GM23338 (cell line): ENCODE results near the gene TUBG1. TPM values are rescaled to one million over a fixed set of nuclear protein-coding genes. Genes with fewer than 3 reads are reported as not detected.

Experiments
- CREB1 ChIP-seq: fragments of 250-450 bp; sonication (Bioruptor Pico); IDR thresholded peaks from 2 replicates; pipeline ENCODE4 v1.5.0; 2020; ENCODE audit warnings: low read depth, mild to moderate bottlenecking, moderate library complexity
- EZH2phosphoT487 ChIP-seq: fragments of 200-600 bp; sonication (generic); IDR thresholded peaks from one replicate; pipeline ENCODE4 v1.8.1; 2018; ENCODE audit warnings: antibody characterized with exemption; ENCODE audit not compliant: unreplicated experiment
- NANOG ChIP-seq: IDR thresholded peaks from 2 replicates; pipeline ENCODE4 v1.6.1; 2016; ENCODE audit warnings: antibody characterized with exemption, borderline replicate concordance
- POLR2AphosphoS5 ChIP-seq: IDR thresholded peaks from 2 replicates; pipeline ENCODE4 v1.6.1; 2016; ENCODE audit warnings: antibody characterized with exemption, low read depth
- ZNF462 ChIP-seq: fragments of 250-450 bp; sonication (Bioruptor Pico); IDR thresholded peaks from 2 replicates; pipeline ENCODE4 v1.5.0; 2020; ENCODE audit warnings: mild to moderate bottlenecking, moderate library complexity
- polyA plus RNA-seq: library from polyadenylated mRNA; unstranded; fragments of >200 nt; fragmentation: Nextera tagmentation; extraction: Ambion mirVana; gene quantifications from 2 replicates; pipeline ENCODE4 v1.2.1, GENCODE V29; 2016
- total RNA-seq: library from RNA; depleted of rRNA; stranded (reverse); fragments of >200 nt; shearing (Covaris generic); gene quantifications from 2 replicates; pipeline ENCODE4 v1.2.3, GENCODE V29; 2014
- TF ChIP-seq, protein P1 (sequence below): IDR thresholded peaks from one replicate; pipeline ENCODE4 v1.6.1; 2018; ENCODE audit warnings: antibody characterized with exemption; ENCODE audit not compliant: unreplicated experiment

Gene TUBG1
- total and polyA plus RNA-seq, 2 experiments from 2014 or later = 101 to 117 TPM

- no peak for TF ChIP-seq ZNF462
- TF ChIP-seq POLR2AphosphoS5 = no peak
- TF ChIP-seq EZH2phosphoT487 = no peak
- no peak for TF ChIP-seq CREB1 (CRISPR knock-in tag)
- TF ChIP-seq, protein P1, sequence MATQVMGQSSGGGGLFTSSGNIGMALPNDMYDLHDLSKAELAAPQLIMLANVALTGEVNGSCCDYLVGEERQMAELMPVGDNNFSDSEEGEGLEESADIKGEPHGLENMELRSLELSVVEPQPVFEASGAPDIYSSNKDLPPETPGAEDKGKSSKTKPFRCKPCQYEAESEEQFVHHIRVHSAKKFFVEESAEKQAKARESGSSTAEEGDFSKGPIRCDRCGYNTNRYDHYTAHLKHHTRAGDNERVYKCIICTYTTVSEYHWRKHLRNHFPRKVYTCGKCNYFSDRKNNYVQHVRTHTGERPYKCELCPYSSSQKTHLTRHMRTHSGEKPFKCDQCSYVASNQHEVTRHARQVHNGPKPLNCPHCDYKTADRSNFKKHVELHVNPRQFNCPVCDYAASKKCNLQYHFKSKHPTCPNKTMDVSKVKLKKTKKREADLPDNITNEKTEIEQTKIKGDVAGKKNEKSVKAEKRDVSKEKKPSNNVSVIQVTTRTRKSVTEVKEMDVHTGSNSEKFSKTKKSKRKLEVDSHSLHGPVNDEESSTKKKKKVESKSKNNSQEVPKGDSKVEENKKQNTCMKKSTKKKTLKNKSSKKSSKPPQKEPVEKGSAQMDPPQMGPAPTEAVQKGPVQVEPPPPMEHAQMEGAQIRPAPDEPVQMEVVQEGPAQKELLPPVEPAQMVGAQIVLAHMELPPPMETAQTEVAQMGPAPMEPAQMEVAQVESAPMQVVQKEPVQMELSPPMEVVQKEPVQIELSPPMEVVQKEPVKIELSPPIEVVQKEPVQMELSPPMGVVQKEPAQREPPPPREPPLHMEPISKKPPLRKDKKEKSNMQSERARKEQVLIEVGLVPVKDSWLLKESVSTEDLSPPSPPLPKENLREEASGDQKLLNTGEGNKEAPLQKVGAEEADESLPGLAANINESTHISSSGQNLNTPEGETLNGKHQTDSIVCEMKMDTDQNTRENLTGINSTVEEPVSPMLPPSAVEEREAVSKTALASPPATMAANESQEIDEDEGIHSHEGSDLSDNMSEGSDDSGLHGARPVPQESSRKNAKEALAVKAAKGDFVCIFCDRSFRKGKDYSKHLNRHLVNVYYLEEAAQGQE = no peak
- TF ChIP-seq NANOG = no peak
Measured at GRCh38 chr17:42585353-42585752, 24.1 kb upstream of the TUBG1 start (continued).
